ENCODE results near the gene POLR2C.
"Not testable (repeated sequence)": the region's sequence is repeated elsewhere in the genome, so short reads cannot be mapped to it uniquely, and the experiment has no call there.

Gene POLR2C

DNA sequence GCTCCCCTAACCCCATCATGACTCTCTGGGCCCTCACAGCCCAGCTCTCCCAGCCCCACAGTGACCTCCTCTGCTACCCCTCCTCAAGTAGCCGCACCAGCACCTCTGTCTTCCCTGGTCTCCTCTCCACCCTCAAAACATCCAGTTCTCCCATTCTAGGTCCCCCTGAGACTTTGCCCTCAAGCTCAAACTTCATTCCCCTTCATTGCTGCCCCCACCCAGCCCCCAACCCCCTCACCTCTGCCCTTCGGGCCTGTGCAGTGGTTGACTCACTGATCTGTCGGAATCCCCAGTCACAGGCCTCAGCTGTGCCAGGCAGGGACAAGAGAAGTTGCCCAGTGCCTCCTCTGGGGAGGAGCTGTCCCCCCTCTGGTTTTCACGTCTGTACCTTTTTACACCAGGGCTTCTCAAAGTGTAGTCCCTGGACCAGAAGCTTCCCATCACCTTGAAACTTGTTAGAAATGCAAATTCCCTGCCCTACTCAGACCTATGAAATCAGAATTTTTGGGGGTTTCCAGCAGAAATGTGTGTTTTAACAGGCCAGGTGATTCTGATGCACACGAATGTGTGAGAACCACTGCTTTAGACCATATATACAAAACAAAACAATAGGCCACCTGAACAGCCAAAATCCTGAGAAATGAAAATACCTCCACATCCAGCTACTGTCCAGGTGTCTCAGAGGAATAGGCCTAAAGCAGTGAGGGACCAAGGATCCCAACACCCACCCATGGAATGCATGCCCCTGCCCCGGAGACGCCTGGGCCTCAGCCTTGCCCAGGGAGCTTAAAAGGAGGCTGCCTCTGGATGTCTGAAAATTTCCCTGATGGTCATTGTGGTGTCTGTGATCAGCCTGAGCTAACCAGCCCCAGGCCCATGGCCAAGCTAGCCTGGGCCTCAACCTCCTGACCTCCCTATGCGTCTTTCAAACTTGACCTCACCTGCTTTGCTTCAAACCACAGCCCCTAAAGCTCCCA, 24.7 kb downstream of the POLR2C start:
- H3K36me3 Mint-ChIP-seq: no peaks in the 10 kb centered on the region
- H3K4me1 Mint-ChIP-seq: peaks cover 13% of the 10 kb centered on the region
- peaks cover 43% of the 10 kb centered on the region for H3K27me3 Mint-ChIP-seq
- CTCF ChIA-PET: interaction anchor here (0.8 to 4.3 kb wide), 6 partner anchors 9 to 40 kb away, joined by 3 to 23 read pairs (median 4); partner anchors contain the start of gene POLR2C
- H3K9me3 Mint-ChIP-seq: no peaks in the 10 kb centered on the region
- no peak overlapping the region for H3K27ac Mint-ChIP-seq
- peak overlapping the region; percentile 60 for H3K4me3 Mint-ChIP-seq
- DNase-seq: no peak

DNA sequence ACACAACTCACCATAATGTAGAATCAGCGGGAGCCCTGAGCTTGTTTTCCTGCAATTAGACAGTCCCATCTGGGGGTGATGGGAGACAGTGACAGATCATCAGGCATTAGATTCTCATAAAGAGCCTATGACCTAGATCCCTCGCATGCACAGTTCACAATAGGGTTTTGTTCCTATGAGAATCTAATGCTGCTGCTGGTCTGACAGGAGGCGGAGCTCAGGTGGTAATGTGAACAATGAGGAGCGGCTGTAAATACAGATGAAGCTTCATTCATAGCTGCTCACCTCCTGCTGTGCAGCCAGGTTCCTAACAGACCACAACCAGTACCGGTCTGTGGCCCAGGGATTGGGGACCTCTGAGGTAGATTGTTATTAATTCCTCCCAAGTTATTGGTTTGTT, 26.8 kb downstream of the POLR2C start:
- Mint-ChIP-seq H3K36me3 (no peaks in the 10 kb centered on the region), H3K4me3 (no peak overlapping the region), H3K27me3 (peaks cover 32% of the 10 kb centered on the region), H3K9me3 (no peaks in the 10 kb centered on the region), H3K27ac (no peak overlapping the region), H3K4me1 (peaks cover 13% of the 10 kb centered on the region)
- CTCF ChIA-PET: interaction anchor here (2.1 kb wide), 1 partner anchor 31 kb away, joined by 9 read pairs; no protein-coding TSS in a partner anchor
- DNase-seq: no peak

GRCh38 chr16:57493767-57494166, 31.3 kb downstream of the POLR2C start:
- no peak for DNase-seq
- H3K36me3 Mint-ChIP-seq: no peaks in the 10 kb centered on the region
- no peak overlapping the region for H3K27ac Mint-ChIP-seq
- no peaks in the 10 kb centered on the region for H3K9me3 Mint-ChIP-seq
- CTCF ChIA-PET: no interaction called here
- H3K27me3 Mint-ChIP-seq: peaks cover 22% of the 10 kb centered on the region
- H3K4me1 Mint-ChIP-seq: no peaks in the 10 kb centered on the region
- H3K4me3 Mint-ChIP-seq: no peak overlapping the region

GRCh38 chr16:57497121-57497520, 34.6 kb downstream of the POLR2C start:
- Mint-ChIP-seq H3K36me3 (no peaks in the 10 kb centered on the region), H3K4me3 (no peak overlapping the region), H3K4me1 (peaks cover 18% of the 10 kb centered on the region), H3K27ac (no peak overlapping the region), H3K9me3 (no peaks in the 10 kb centered on the region), H3K27me3 (peaks cover 14% of the 10 kb centered on the region)
- DNase-seq: no peak
- CTCF ChIA-PET: interaction anchor here (1.1 kb wide), 1 partner anchor 23 kb away, joined by 3 read pairs; no protein-coding TSS in a partner anchor

DNA sequence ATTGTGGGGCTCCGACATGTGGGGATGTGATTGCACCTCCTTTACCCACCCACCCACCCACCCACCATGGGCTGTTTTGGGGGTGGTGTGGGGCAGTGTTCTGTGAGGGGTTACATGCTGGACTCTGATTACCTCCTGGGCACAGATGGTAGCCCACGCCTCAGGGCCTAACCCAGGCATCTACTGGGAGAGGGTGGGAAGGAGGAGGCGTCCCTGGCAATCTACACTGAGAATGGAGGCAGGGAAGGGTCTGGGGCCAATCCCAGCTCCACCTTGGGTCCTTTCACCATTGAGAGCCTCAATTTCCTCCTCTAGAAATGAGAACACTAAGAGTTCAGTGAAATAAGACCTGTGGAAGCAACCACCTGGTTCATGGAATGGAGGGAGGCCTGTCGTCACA, 35.6 kb downstream of the POLR2C start:
- Mint-ChIP-seq H3K36me3 (no peaks in the 10 kb centered on the region), H3K4me1 (peaks cover 18% of the 10 kb centered on the region), H3K27ac (no peak overlapping the region), H3K4me3 (no peak overlapping the region), H3K27me3 (peaks cover 16% of the 10 kb centered on the region), H3K9me3 (no peaks in the 10 kb centered on the region)
- CTCF ChIA-PET: interaction anchor here (0.6 kb wide), 1 partner anchor 83 kb away, joined by 3 read pairs; no protein-coding TSS in a partner anchor
- DNase-seq: no peak

- CTCF ChIA-PET: interaction anchor here (0.7 to 3.3 kb wide), 4 partner anchors 20 to 81 kb away, joined by 3 to 11 read pairs (median 4); partner anchors contain the start of gene POLR2C
- not testable (repeated sequence) for H3K36me3 Mint-ChIP-seq, DNase-seq, H3K27ac Mint-ChIP-seq, H3K4me3 Mint-ChIP-seq, H3K9me3 Mint-ChIP-seq
- Mint-ChIP-seq H3K27me3 (peaks cover 20% of the 10 kb centered on the region), H3K4me1 (peaks cover 18% of the 10 kb centered on the region)
Observed at GRCh38 chr16:57499941-57500340, 37.5 kb downstream of the POLR2C start.

DNA sequence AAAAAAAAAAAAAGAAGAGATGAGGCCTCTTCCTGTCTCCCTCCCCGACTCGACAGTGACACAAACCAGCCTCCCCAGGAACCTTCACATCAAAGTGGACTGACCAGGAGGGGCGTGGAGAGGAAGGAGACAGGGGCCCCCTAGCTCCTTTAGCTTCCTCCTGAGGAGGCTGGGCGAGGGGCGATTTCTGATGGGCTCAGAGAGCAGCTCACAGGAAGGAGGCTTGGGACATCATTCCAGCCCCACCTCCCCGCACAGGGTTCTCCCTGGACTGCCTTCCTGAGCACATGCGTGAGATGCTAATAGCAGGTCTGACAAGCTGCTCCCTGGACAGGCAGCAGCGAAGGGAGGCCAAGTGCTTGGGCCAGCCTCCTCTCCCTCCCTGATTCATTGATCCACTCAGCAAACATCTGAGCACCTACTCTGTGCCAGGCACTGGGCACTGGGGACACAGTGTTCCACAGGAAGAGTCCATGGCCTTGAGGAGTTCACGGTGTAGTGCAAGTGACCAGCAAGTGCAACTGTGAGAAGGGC, 38.2 kb downstream of the POLR2C start:
- Mint-ChIP-seq H3K9me3 (no peaks in the 10 kb centered on the region), H3K27me3 (peaks cover 21% of the 10 kb centered on the region), H3K36me3 (no peaks in the 10 kb centered on the region), H3K4me3 (no peak overlapping the region), H3K4me1 (peaks cover 18% of the 10 kb centered on the region), H3K27ac (no peak overlapping the region)
- DNase-seq: peak; percentile 53
- CTCF ChIA-PET: interaction anchor here (0.7 to 3.3 kb wide), 5 partner anchors 13 to 82 kb away, joined by 3 to 11 read pairs (median 4); partner anchors contain the start of gene POLR2C

- no peaks in the 10 kb centered on the region for H3K36me3 Mint-ChIP-seq
- peaks cover 18% of the 10 kb centered on the region for H3K4me1 Mint-ChIP-seq
- peaks cover 21% of the 10 kb centered on the region for H3K27me3 Mint-ChIP-seq
- no peak overlapping the region for H3K27ac Mint-ChIP-seq
- H3K9me3 Mint-ChIP-seq: no peaks in the 10 kb centered on the region
- H3K4me3 Mint-ChIP-seq: no peak overlapping the region
- CTCF ChIA-PET: interaction anchor here (0.6 to 3.3 kb wide), 5 partner anchors 14 to 81 kb away, joined by 3 to 11 read pairs (median 4); partner anchors contain the start of gene POLR2C
- DNase-seq: no peak
Observed at GRCh38 chr16:57501492-57501891, 39.0 kb downstream of the POLR2C start.

DNA sequence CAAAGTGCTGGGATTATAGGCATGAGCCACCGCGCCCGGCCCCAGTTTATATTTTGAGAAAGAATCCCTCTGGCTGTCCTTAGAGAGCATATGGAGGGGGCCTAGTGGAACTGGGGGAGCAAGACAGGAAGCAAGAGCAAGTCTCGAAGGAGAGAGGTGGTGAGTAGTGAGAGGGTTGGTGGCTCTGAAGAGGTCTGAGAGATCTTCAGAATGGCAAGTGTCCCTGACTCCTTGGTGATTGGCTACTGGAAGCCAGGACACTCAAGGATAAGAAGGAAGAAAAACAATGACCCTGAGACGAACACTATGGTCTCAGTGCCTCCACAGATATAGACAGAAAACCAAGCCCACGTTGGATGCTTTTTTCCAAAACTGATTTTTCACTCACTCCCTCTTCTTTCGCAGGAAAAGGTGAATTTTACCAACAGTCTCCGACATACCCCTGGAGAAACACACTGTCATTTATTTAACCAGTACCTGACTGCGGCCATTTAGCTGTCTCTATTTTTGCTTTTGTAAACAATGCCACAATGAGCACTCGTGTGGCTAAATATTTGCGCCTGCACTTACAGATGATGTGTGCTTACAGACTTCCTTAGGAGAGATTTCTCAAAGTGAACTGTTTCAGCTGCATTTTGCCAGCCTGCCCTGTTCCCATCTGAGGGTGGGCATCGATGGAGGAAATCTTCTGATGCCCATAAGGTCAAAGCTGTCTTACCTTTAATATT, 39.7 kb downstream of the POLR2C start:
- Mint-ChIP-seq H3K9me3 (no peaks in the 10 kb centered on the region), H3K4me1 (peaks cover 18% of the 10 kb centered on the region), H3K4me3 (no peak overlapping the region), H3K27me3 (peaks cover 26% of the 10 kb centered on the region), H3K27ac (no peak overlapping the region), H3K36me3 (no peaks in the 10 kb centered on the region)
- DNase-seq: no peak
- CTCF ChIA-PET: interaction anchor here (1.0 to 3.3 kb wide), 3 partner anchors 14 to 74 kb away, joined by 3 to 11 read pairs (median 4); no protein-coding TSS in a partner anchor

DNA sequence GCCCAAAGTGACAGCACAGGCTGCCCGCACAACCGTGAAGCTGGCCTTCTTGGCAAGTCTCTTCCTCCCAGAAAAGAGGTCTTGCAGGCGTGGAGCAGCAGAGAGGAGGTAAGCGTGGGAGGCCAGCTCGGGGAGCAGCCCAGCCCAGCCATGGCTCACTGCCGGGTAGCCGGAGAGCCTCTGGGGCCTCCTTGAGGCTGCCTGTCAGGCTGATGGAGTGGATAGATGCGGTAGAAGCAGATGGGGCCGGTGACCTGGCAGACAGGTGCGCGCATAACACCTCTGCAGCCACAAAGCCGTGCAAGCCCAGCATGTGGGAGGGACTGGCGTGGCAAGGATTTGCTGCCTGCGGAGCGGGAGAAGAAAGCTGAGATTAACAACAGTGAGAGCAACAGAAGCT, 40.9 kb downstream of the POLR2C start:
- H3K36me3 Mint-ChIP-seq: no peaks in the 10 kb centered on the region
- H3K27me3 Mint-ChIP-seq: peaks cover 29% of the 10 kb centered on the region
- H3K4me1 Mint-ChIP-seq: peaks cover 18% of the 10 kb centered on the region
- no peak for DNase-seq
- H3K27ac Mint-ChIP-seq: no peak overlapping the region
- CTCF ChIA-PET: interaction anchor here (1.8 kb wide), 1 partner anchor 16 kb away, joined by 6 read pairs; no protein-coding TSS in a partner anchor
- H3K4me3 Mint-ChIP-seq: no peak overlapping the region
- H3K9me3 Mint-ChIP-seq: no peaks in the 10 kb centered on the region

- CTCF ChIA-PET: interaction anchor here (1.0 to 1.8 kb wide), 3 partner anchors 9 to 22 kb away, joined by 4 to 6 read pairs (median 6); no protein-coding TSS in a partner anchor
- no peak overlapping the region for H3K27ac Mint-ChIP-seq
Observed at GRCh38 chr16:57504001-57504400, 41.5 kb downstream of the POLR2C start.

GRCh38 chr16:57504491-57504890, 42.0 kb downstream of the POLR2C start:
- Mint-ChIP-seq H3K9me3 (no peaks in the 10 kb centered on the region), H3K27me3 (peaks cover 33% of the 10 kb centered on the region), H3K27ac (no peak overlapping the region), H3K4me1 (peaks cover 15% of the 10 kb centered on the region), H3K4me3 (no peak overlapping the region), H3K36me3 (no peaks in the 10 kb centered on the region)
- DNase-seq: no peak
- CTCF ChIA-PET: interaction anchor here (0.8 to 1.8 kb wide), 4 partner anchors 9 to 28 kb away, joined by 3 to 6 read pairs (median 5); no protein-coding TSS in a partner anchor

More at GRCh38 chr16:57504001-57504400, 41.5 kb downstream of the POLR2C start:
- peaks cover 29% of the 10 kb centered on the region for H3K27me3 Mint-ChIP-seq
- DNase-seq: no peak
- H3K4me3 Mint-ChIP-seq: no peak overlapping the region
- H3K9me3 Mint-ChIP-seq: no peaks in the 10 kb centered on the region
- no peaks in the 10 kb centered on the region for H3K36me3 Mint-ChIP-seq
- peaks cover 18% of the 10 kb centered on the region for H3K4me1 Mint-ChIP-seq

DNA sequence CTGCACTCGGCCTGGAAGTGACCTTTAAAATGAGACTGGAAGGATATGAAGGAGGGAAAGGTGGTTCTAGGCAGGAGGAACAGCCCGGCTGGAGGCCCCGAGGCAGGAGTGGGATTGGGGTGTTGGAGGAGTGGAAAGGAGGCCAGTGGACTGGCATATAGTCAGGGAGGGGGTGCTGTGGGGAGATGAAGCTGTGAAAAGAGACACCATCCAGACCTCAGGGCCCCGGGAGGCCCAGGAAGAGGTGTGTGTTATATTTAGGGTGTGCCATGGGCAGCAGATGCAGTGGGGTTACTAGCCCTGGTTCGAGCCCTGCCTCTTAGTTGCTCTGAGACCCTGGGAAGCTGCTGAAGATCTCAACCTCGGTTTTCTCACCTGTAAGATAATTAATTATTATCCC, 42.7 kb downstream of the POLR2C start:
- H3K4me1 Mint-ChIP-seq: peaks cover 12% of the 10 kb centered on the region
- CTCF ChIA-PET: interaction anchor here (0.8 to 1.3 kb wide), 2 partner anchors 24 to 29 kb away, joined by 3 to 4 read pairs; no protein-coding TSS in a partner anchor
- no peak overlapping the region for H3K27ac Mint-ChIP-seq
- no peaks in the 10 kb centered on the region for H3K9me3 Mint-ChIP-seq
- no peaks in the 10 kb centered on the region for H3K36me3 Mint-ChIP-seq
- no peak for DNase-seq
- H3K27me3 Mint-ChIP-seq: peaks cover 36% of the 10 kb centered on the region
- H3K4me3 Mint-ChIP-seq: no peak overlapping the region

Data from activated naive CD4-positive, alpha-beta T cell treated with anti-CD3 and anti-CD28 coated beads, Interleukin-2, amount 10 ng/mL, durations not matched to agents 7 days and 5 days (primary cell).